ENCODE results near the gene ILDR2.

The ILDR2 gene

DNA sequence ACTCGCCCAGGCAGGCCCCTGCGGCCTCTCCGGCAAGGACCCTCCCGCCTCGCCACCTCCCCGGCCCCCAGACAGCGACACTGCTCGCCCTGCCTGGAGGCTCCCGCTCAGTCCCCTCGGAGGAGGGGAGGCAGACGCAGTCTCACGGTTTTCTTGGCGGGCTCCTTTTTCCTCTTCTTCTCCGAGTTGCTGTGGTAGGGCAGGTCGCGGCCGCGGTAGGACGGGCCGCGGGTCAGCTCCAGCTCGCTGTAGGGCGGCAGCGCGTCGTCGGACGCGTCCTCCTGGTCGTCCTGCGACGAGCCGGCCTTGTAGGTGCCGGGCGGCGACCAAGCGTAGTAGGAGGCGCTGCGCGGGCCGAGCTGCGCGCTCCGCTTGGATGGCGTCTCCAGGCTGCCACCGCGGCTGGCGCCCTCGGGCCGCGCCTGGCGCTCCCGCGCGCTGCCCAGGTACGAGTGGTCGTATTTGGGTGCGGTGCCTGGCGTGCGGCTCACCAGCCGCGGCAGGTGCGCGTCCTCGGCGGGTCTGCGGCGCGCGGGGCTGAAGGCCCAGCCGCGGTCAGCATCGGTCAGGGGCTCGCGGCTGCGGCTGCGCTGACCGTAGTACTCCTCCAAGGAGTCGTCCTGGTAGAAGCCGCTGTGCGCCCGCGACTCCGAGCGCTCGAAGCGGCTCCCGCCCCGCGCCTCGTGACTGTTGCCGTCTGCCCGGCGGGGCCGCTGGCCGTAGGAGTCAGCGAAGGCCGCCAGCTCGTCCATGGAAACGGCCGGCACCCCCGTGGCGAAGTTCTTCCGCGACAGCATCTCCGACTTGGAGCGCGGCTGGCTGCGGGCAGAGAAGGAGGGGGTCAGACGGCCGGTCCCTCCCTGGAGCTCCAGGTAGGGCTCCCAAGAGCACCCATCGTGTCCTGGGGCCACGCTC, 54.5 kb downstream of the ILDR2 start:
- DNase-seq, result no peak

DNA sequence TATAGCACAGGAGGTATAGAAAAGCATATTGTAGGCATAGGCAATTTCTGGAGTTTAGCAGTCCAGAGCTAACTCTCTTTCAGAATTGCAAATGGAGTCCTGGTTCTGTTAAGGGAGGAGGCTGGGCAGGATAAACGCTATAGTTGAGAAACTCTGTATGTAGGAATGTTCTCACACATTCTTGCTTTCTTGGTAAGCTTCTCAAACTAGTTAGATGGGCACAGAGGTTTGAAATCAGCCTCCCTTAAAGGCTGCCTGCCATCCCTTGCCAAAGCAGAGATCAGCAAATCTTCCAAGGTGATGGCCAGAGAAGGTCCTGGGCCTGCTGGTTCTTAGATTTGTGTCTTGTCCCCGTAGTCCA, 56.4 kb downstream of the ILDR2 start:
- DNase-seq, result no peak

DNA sequence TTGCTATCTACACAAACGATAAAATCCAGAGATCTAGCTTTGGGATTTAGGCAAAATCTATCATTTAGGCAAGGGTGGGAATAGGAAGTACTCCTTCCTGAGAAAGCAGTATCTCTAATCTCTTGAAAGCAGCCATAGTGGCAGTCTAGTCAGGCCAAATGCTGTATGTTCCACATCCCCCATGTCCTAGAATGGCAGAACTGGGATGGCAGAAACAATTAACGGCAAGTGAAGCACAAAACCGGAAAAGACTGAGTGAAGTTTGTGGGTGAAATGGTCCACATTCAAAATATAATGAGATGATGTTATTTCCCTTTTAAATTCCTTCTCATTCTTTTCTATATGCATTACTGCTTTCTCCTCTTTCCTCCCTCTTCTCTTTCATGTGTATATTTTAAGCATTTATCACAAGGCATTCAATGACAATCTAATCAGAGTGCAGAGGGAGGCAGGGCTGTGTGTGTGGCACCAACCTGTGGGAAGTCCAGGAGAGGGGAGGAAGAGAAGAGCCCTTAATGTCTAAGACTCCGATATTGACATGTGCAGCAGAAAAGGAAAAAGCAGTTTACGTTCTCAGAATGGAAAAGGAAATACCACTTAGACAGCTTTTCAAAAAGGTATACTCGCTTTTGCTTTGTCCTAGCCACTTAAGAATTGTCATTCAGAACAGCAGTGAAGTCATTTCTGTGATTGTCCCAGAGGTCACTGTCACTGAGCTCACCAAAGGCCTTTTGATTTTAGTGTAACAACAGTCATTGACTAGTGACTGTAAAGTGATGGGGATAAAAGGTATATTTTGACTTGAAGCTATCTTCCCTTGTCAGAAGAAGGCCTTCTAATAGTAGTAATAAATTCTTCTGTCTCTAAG, 57.0 kb downstream of the ILDR2 start:
- DNase-seq, result no peak

DNA sequence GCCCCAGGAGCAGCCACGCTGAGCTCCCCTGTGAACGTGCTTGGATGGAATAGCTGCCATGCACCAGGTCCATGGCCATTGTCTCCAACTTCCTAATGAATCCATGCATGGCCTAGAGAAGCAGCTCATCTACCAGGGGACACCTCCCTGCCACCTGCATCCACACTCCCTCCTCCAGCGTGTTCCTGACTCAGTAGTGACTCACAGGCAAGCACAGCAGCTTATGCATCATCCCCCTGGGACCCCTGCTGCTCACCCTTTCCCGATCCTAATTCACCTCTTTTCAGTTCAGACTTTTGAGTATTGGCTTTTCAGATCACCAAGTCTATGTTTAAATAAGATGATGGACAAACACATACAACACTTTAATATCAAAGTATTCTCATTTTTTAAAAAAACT, 59.4 kb downstream of the ILDR2 start:
- no peak for DNase-seq

DNA sequence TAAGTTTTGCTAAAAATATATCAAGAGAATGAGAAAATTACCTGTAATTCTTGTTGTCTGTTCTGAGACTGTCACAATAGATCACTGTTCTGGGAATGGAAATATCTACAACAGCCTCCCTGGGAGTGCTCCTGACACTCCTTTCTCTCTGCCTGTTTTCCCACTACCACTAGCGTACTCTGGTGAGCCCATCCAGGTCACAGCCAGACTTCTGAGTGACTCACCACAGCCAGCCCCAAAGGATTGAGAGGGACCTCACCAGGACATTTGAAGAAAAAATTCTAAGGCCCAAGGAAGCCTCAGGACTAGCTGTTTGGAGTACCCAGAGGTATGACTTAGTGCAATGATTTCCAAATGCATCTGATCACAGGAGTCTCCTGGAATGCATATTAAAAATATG, 60.3 kb downstream of the ILDR2 start:
- DNase-seq, result no peak

DNA sequence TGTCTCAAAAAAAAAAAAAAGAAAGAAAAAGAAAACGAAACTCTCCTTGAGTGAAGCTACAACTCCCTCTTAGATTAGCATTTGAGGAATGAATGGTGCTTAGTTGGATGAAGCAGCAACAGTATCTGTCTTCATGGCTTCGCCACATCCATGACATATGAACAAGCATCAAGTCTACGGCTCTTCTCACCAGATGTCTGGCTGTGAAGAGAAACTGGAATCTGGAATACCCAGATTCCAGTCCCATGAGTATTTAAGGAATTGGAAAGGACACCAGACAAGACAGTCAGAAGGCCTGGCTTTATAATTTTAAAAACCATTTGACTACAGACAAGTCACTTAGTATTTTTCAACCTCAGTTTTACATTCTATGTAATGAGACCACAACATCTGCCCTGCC, 61.2 kb downstream of the ILDR2 start:
- DNase-seq, result no peak

DNA sequence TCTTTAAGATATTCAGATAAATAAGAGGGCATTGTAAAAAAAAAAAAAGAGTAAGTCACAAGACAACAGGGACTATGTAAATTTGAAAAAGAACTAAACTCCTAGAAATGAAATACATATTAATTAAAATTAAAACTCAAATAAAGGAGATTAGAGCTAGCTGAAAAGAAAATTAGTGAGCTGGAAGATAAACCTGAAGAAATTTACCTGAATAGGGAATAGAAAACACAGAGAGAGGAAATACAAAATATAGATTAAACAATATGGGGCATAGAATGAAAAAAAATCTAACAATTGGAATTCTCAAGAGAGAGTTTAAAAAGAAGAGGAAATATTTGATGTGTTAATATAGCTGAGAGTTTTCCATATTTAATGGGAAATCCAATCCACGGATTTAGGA, 63.7 kb downstream of the ILDR2 start:
- no peak for DNase-seq

DNA sequence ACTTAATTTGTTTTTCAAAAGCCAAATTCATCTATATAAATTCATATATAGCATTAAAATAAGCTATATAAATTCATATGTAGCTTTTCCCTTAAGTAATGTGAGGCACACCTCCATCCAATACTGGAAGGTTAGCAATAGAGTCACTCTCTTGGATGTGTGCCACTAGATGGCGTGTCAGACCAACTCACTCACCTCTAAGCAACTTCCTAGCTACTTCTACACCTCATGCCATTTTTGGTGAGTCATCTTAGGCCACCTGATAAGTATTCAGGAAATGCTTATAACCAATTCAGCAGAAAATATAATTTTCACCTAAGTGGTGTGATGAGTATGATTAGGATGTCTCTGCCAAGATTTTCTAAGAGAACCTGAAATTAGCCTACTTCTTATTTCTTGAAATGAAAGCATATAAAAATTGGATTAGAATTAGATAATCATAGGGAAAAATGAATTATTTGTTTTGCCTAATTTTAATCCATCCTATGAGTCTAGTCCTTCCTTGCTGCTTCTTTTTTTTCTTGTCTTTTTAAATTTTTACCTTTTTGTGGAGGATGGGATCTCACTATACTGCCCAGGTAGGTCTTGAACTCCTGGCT, 64.8 kb downstream of the ILDR2 start:
- peak; percentile 83 for DNase-seq

DNA sequence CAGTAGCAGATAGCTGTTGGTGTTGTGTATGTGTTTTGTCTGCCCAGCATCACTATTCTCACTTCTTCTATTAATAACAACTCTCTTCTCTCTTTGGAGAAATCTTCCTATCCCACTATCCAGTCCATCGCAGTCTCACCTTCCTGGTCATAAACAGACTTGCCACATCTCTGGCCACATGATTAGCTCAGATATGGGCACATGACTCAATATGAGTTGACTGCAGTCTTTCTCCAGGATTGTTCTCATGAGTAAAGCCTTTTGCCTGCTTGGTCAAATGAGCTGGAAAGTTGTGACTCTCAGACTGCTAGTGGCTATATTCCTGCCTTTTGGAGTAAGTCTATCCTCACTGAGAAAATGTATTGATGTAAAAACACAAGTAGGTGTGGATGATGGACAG, 66.4 kb downstream of the ILDR2 start:
- DNase-seq, result no peak

DNA sequence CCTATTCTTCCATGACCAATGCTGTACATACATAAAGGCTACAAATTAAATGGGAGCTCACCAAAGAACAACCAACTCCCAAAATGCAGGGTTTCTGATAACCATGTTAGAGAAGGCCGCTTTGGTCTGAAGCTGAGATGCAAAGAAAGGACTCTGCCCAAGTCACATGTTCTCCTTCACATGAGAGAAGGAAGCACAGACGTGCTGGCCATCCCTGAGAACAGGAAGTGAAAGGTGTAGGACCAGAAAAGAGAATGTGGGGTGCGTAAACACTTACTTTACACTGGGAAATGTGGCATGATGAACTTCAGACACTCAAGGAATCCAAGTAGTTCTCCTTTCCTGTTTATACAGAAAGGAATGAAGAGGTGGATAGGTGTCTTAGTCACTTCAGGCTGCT, 67.6 kb downstream of the ILDR2 start:
- DNase-seq, result no peak

DNA sequence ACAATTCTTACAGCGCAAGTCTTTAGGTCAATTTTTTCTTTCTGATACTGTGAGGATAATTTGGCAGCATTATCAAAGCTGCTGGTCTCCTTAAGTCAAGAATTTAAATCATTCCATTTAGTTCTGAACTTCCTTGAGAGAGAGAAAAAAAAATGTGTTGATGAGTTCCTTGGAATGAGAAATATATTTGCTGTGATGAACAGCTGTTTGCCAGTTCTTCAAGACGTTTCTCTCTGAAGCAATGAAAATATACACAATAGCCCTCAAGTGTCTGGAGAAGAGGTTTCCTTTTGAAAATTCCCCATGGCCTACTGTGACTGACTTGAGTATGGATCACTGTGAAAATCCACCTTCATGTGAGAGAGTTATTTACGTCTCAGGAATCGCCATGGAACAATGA, 68.3 kb downstream of the ILDR2 start:
- no peak for DNase-seq

DNA sequence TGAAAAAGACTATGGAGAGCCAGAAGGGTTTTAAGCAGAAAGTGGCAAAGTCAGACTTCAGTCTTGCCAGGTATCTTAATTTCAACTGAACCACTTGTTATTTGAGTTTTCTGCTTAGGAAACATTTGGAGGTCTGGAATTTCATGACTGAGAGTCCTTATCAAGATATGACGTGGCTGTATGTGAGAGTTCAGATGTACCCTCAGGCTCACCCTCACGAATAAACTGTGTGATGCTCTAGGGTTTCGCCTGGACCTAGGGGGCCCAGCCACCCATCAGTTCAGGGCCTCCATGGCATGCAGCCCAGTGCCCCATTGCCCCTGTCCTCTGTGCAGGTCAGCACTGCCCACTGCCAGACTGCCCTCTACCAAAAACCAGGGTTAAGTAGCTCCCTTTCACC, 68.7 kb downstream of the ILDR2 start:
- DNase-seq, result no peak

DNA sequence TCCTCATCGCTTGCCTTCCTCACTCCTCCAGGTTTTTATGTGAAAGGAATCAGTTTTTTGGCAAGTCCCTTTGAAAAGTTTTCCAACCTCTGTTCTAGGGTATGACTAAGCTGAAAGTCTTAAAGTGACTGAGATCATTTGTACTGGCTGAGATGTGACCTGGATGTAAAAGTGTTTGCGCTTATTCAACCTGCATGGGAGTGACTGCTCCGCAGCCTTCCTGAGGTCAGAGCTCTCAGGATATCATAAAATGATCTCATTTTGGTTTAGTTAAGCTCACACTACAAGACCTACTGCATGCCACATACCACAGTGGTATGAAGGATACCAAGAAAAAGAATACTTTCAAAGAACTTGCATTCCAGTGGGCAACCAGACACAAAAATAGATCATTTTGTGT, 69.4 kb downstream of the ILDR2 start:
- DNase-seq, result no peak

DNA sequence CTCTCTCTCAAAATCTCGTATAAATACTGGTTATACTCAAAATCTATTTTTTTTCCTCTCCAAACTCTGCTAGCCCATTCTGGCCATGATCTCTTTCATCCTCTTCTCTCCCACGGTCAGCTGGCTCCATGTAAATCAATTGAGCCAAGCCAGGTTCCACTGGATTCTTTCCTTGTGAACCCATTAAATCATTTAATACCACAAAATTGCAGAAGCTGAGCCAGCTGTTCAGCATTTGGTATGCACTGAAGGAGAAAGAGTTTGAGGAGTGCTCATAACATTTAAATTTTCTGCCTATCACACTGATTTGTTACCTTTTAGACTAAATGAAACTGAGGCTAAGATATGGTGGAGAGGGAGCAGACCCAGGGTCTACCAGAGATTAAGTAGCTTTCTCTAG, 70.2 kb downstream of the ILDR2 start:
- DNase-seq, result no peak

DNA sequence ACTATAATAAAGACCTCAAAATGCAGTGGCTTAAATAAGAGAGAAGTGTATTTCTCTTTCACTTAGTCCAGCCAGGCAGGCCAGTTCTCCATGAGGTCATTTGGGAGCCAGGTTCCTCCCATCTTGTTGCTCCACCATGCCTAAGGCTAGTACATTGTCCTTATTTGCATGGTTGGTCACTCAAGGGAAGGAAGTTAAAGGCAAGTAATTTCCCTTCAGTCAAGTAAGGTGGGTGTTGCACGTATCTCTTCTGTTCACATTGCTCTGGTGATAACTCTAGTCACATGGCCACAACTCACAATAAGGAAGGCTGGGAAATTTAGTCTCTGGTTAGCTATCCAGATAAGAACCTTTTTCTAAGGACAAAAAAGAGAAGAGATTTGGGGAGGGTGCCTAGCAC, 72.1 kb downstream of the ILDR2 start:
- DNase-seq, result no peak

DNA sequence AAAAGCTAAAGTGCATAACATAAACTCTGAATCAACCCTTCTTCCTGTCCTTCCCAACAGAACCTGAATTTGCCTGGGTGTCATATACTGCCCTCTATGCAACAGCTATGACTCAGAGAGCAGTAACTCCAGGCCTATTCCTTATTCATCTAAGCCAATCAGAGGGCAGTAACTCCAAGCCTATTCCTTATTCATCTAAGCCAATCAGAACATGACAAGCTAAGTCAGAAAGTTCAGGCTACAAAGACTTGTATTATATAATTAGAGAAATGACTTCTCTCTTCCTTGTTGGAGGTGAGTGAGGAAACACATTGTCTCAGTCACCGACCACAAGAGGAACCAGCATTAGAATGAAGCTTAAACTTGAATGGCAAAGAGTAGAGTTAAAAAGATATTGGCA, 73.1 kb downstream of the ILDR2 start:
- peak; percentile 13 for DNase-seq

DNA sequence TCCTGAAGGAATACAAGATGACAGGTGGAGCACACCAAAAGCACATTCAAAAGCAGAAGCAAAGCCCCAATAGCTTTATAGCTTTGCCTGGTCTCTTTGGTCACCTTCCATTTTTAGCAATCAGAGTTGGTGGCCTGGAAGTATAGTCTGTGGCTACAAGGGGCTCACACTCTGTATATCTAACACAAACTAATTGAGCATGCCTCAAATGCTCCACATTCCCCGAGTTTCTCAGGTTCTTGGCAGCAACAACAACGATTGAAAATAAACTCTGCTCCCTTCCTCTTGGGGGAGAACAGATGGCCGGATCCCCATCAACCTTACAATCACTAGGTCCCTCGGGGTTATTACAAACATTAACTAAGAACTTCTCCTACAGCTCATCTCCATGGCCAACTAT, 74.4 kb downstream of the ILDR2 start:
- DNase-seq, result no peak

DNA sequence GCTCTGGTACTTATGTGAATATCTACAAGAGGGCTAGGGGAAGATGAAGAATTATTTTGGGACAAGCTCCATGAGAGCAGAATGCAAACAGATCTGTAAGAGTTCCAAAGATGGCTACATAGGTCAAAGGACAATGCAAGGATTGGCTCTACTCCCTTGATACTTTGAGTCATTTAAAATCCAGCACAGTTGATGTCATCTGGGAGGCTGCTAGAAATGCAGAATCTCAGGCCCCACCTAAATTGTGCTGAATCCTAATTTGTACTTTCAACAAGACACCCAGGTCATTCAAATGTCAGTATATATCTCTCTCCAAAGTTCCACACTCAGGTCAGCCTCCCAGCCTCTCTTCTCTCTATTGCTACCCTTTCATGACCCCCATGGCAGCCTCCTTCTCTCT, 75.6 kb downstream of the ILDR2 start:
- DNase-seq, result no peak

DNA sequence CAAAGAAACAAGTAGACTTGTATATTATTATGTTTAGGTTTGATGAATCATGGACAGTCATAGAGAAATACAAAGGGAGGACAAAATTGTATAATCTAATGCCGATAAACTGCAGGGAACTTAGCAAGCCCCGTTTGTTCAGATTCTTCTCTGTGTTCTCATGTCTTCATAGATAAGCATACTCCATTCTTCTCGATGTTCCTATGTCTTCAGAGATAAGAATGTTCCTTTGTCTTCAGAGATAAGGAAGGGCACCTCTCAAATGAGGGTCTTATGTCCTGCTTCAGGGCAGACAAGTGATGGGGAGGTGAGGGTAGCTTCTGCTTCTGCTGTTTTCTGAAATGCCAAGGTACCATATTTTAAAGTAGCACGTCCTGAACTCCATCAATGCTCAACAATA, 79.6 kb downstream of the ILDR2 start:
- DNase-seq, result no peak

DNA sequence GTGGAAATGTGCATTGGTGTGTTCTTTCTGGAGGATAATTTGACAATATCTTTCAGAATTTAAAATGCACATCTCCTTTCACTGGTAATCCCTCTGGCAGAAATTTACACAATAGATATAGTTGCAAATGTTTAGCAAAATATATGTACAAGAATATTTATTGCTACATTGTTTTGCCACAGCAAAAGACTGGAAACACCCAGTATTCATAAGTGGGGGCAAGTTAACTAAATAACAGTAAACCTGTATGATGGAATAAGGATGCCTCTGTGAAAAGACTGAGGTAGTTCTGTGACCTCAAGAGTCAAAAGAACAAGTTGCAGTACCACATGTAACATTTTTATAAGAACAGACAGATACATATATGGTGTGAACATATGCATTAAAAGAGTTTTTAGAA, 85.6 kb downstream of the ILDR2 start:
- no peak for DNase-seq

DNA sequence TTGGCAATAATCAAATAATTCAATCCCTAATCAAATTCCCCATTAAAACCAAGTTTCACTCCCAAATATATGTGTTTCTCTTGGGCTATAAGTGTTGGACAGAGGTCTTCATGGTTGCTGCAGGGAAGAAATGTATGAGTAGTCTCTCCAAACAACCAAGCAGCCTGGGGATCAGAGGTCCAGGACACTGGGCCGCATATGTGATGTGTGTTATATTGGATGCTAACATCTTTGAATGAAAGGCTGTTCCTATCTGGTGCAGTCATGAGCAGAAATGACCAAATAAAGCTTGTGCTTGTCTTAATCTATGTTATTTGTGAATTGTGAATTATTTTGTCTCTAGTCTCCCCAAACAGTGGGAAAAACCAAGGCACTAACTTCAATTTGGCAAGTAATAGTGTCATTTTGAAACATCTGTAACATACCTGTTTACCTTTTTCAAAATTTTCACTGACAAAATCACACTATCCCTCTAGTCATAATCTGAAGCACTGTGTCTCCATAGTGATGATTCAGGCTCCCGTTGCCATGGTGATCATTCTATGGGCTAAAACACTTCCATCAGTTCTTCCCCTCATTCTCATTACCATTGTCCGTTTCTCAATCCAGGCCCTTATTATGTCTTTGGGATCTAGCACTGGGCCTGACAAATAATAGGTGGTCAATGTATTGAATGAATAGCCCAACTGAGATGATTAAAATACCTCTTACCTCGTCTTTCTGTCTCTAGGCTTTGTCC, 86.8 kb downstream of the ILDR2 start:
- DNase-seq, result no peak

DNA sequence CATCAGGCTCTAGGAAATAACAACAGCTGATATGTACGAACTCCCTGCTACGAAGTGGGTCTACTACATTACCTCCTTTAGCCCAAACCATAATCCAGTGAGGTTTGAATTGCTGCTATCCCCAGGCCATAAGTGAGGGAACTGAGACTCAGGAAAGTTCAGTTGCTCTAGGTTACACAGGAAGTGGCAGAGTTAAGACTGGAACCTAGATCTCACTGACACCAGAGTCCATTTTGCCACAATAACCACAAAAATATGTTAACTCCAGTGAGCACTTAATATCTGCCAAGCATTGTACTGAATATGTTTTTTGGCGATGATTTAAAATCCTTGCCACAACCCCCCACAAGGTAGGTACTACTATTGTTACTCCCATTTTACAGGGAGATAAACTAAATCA, 90.4 kb downstream of the ILDR2 start:
- DNase-seq, result no peak

DNA sequence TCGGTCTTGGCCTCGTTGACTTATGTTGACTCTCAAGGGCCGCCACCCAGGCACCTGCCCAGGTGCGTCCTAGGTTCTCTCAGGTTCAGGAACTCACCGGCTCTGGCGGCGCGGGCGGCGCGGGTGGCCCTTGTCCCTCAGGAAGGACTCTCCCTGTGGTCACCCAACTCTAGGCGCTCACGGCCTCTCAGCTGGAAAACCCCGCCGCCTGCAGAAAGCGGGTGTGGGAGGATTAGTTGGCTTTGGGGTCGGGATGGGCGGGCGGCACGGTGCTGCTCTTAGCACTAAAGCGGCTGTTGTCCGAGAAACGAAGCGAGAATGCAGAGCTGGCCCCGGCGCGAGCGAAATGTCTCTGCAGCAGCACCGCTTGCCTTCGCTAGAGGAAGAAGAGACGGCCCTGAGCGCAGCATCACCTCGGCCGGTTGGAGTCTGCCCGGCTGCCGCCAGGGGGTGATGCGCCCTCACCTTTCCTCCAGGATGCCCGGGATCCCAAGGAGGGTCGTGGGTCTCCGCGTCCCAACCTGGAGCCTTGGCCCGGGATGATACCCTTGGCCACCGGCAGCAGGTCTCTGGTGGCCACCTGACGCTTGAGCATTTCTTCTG, 91.2 kb downstream of the ILDR2 start:
- DNase-seq, result no peak
